Activated naive CD4-positive, alpha-beta T cell treated with anti-CD3 and anti-CD28 coated beads, Interleukin-2, amount 10 ng/mL, durations not matched to agents 7 days and 5 days (primary cell): ENCODE measurements around the gene LTF.
"Not testable (repeated sequence)": the region's sequence is repeated elsewhere in the genome, so short reads cannot be mapped to it uniquely, and the experiment has no call there.

Experiments
- CTCF ChIA-PET: fragments of 350-600 bp; sonication (Branson Sonifier 250); formaldehyde crosslinking; loops from one replicate; lab custom pipeline; 2021; ENCODE audit warnings: antibody characterized with exemption; lab: Charles Lee
- DNase-seq: peaks from one replicate; pipeline ENCODE4 v3.0.0-alpha.2; 2020
- H3K27ac Mint-ChIP-seq: one replicate; pipeline ENCODE4 v1.8.0; 2021; ENCODE audit warnings: mild to moderate bottlenecking, moderate library complexity, mixed read lengths
- H3K27me3 Mint-ChIP-seq: one replicate; pipeline ENCODE4 v1.8.0; 2021; ENCODE audit warnings: mild to moderate bottlenecking, mixed read lengths
- H3K36me3 Mint-ChIP-seq: one replicate; pipeline ENCODE4 v1.8.0; 2021; ENCODE audit warnings: mixed read lengths
- H3K4me1 Mint-ChIP-seq: one replicate; pipeline ENCODE4 v1.8.0; 2021; ENCODE audit warnings: mixed read lengths
- H3K4me3 Mint-ChIP-seq: one replicate; pipeline ENCODE4 v1.8.0; 2021; ENCODE audit warnings: mild to moderate bottlenecking, moderate library complexity, mixed read lengths
- H3K9me3 Mint-ChIP-seq: one replicate; pipeline ENCODE4 v1.8.0; 2021; ENCODE audit warnings: mixed read lengths

LTF gene

DNA sequence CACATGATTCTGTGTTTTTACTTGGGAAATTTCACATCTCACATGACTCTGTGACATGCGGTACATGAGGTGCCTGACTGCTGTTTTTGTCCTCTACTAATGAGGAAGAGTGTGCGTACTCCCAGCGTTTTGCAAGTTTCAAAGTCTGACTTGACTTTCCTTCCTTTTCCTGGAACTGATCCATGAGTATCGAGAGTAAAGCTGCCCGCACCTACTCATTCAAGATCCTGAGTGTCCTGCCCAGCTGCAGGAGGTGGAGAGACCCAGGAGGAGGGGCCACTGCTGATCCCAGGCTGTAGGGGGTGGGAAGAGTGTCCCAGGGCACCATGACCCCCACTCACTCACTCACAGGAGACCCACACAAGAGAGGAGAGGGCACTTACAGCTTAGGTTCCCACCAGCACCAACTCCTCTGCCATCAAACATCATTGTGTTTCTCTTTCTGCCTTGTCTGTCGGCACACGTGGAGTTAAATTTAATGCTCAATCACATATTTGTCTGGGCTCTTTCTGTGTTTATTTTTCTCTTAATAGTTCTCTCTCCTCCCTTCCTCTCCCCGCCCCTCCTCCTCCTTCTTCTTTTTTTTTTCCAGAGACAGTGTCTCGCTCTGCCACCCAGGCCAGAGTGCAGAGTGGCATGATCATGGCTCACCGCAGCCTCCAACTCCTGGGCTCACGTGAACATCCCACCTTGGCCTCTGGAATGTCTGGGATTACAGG, 59.2 kb downstream of the LTF start:
- H3K36me3 Mint-ChIP-seq: peaks cover 21% of the 10 kb centered on the region

DNA sequence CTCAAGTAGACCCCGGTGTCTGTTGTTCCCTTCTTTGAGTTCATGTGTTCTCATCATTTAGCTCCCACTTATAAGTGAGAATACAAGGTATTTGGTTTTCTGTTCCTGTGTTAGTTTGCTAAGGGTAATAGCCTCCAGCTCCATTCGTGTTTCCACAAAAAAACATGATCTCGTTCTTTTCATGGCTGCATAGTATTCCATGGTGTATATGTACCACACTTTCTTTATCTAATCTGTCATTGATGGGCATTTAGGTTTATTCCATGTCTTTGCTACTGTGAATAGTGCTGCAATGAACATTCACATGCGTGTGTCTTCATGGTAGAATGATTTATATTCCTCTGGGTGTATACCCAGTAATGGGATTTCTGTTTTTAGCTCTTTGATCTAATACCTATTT, 61.8 kb downstream of the LTF start:
- not testable (repeated sequence) for H3K4me3 Mint-ChIP-seq, H3K9me3 Mint-ChIP-seq, H3K36me3 Mint-ChIP-seq, DNase-seq, H3K27ac Mint-ChIP-seq
- H3K27me3 Mint-ChIP-seq: peaks cover 23% of the 10 kb centered on the region
- peaks cover 25% of the 10 kb centered on the region for H3K4me1 Mint-ChIP-seq
- CTCF ChIA-PET: interaction anchor here (2.3 kb wide), 1 partner anchor 25 kb away, joined by 6 read pairs; no protein-coding TSS in a partner anchor

More for the DNA sequence above, 59.2 kb downstream of the LTF start:
- Mint-ChIP-seq H3K27ac (peak overlapping the region; percentile 46), H3K4me1 (peaks cover 48% of the 10 kb centered on the region), H3K4me3 (no peak overlapping the region), H3K9me3 (peaks cover 5% of the 10 kb centered on the region), H3K27me3 (peaks cover 23% of the 10 kb centered on the region)
- no peak for DNase-seq
- CTCF ChIA-PET: no interaction called here

DNA sequence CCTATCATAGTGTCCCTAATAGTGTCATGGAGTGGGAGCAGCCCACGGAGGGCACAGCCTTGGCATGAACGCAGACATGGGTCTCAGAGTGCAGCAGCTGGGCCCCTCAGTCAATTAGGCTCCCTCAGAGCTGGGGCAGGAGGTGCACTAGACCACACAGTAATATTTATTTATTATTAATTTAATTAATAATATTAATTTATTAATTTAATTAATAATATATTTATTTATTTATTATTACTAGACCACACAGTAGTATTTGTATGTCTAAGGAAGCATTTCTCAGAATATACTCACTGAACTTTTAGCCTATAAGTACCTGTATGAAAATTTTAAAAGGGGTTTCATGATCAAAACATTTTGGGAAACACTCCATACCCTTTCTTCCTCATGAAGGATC, 63.1 kb downstream of the LTF start:
- CTCF ChIA-PET: interaction anchor here (2.3 kb wide), 1 partner anchor 24 kb away, joined by 6 read pairs; no protein-coding TSS in a partner anchor
- H3K36me3 Mint-ChIP-seq: peaks cover under 1% of the 10 kb centered on the region

DNA sequence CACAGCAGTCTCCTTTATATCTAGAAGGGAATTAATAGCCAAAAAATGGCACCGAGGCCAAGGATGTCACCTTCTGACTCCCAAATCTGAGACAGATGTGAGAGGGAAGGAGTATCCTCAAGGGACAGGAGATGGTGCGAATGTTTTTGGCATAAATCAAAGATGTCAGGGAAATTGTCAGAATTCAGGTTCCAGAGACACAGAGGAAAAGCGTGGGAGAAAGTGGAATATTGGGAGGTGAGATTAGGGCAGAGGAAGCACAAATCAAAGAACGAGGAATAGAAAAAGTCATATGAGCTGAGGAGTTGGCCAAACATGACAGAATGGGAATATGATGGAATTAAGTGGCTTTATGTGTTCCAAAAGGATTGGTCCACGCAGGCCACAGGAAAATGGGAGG, 63.9 kb downstream of the LTF start:
- no peaks in the 10 kb centered on the region for H3K36me3 Mint-ChIP-seq
- peaks cover 5% of the 10 kb centered on the region for H3K9me3 Mint-ChIP-seq
- CTCF ChIA-PET: interaction anchor here (2.3 kb wide), 1 partner anchor 23 kb away, joined by 6 read pairs; no protein-coding TSS in a partner anchor
- H3K4me1 Mint-ChIP-seq: peaks cover 18% of the 10 kb centered on the region
- no peak for DNase-seq
- H3K27me3 Mint-ChIP-seq: peaks cover 21% of the 10 kb centered on the region
- H3K4me3 Mint-ChIP-seq: no peak overlapping the region
- H3K27ac Mint-ChIP-seq: no peak overlapping the region

More for the DNA sequence above, 63.1 kb downstream of the LTF start:
- Mint-ChIP-seq H3K27ac (no peak overlapping the region), H3K4me3 (no peak overlapping the region), H3K27me3 (peaks cover 24% of the 10 kb centered on the region), H3K9me3 (peaks cover 5% of the 10 kb centered on the region), H3K4me1 (peaks cover 17% of the 10 kb centered on the region)
- DNase-seq: no peak

DNA sequence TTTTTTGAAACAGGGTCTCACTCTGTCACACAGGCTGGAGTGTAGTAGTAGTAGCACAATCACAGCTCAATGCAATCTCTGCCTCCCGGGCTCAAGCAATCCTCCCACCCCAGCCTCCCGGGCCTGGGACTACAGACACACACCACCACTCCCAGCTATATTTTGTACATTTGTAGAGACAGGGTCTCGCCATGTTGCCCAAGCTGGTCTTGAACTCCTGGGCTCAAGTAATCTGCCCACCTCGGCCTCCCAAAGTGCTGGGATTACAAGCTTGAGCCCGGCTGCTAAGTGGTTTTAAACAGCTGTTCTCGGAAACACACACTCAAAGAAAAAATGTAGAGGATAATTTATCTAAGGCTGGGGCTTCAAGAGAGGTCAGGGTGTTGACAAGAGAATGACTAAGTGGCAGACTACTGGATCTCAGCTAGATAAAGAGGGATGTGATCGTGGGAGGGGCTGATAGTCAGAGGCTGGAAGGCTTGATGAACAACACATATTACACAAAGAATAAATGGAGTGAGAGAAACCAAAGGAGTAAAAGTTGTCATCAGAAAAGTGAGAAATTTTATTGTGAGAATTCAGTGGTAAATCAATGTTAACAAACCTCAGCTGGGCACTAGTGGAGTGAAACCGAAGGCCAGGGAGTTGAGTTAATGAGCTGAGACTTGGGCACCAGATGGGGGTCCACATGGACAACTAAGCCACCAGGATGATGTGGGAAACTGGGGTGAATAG, 64.5 kb downstream of the LTF start:
- H3K4me1 Mint-ChIP-seq: peaks cover 11% of the 10 kb centered on the region
- H3K9me3 Mint-ChIP-seq: peaks cover 5% of the 10 kb centered on the region
- H3K27me3 Mint-ChIP-seq: peaks cover 21% of the 10 kb centered on the region
- H3K36me3 Mint-ChIP-seq: no peaks in the 10 kb centered on the region
- no peak overlapping the region for H3K4me3 Mint-ChIP-seq
- no peak overlapping the region for H3K27ac Mint-ChIP-seq
- peak; percentile 11 for DNase-seq
- CTCF ChIA-PET: interaction anchor here (0.6 to 1.1 kb wide), 3 partner anchors 22 to 187 kb away, joined by 3 read pairs; no protein-coding TSS in a partner anchor

DNA sequence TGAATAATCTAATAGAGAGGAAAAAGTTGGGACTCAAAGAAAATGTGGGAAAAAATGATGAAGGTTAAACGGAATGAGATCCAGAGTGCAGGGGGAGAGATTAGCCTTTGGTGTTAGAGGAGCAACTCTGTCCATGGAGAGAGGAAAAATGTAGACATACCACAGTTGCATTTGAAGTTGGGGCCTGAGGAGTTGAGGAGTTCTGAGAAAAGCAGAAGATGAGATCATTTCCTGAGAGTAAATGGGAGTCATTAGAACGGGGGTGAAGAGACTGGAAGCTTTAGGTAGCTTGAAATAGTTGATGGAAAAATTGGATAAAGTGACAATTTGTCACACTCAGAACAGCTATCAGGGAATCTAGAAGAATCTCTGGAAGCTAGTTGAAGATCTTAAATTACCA, 65.1 kb downstream of the LTF start:
- peak; percentile 14 for DNase-seq
- H3K36me3 Mint-ChIP-seq: no peaks in the 10 kb centered on the region
- H3K4me1 Mint-ChIP-seq: peaks cover 11% of the 10 kb centered on the region
- peaks cover 27% of the 10 kb centered on the region for H3K27me3 Mint-ChIP-seq
- CTCF ChIA-PET: interaction anchor here (0.6 to 1.1 kb wide), 3 partner anchors 21 to 186 kb away, joined by 3 read pairs; no protein-coding TSS in a partner anchor
- H3K4me3 Mint-ChIP-seq: no peak overlapping the region
- no peak overlapping the region for H3K27ac Mint-ChIP-seq
- H3K9me3 Mint-ChIP-seq: peaks cover 5% of the 10 kb centered on the region

DNA sequence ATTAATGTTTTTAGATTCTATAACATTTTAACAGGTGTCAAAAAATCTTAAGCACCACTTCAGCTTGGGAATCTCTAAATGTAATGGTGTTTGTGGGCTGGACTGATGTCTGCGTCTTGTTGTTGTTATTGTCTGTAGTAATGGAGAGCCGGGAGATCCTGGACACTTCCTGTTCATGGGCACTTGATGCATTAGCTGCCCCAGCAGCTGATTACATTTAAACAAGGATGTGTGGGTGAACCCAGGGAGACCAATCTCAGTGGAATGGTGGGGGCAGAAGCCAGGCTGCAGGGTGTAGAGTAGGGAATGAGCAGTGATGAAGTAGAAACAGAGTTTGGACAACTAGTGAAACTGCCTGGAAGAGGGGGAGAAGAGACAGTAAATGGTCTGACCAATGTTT, 65.6 kb downstream of the LTF start:
- H3K4me3 Mint-ChIP-seq: no peak overlapping the region
- peaks cover 28% of the 10 kb centered on the region for H3K27me3 Mint-ChIP-seq
- no peaks in the 10 kb centered on the region for H3K36me3 Mint-ChIP-seq
- CTCF ChIA-PET: interaction anchor here (1.1 kb wide), 1 partner anchor 21 kb away, joined by 3 read pairs; no protein-coding TSS in a partner anchor
- DNase-seq: no peak
- H3K27ac Mint-ChIP-seq: no peak overlapping the region
- peaks cover 5% of the 10 kb centered on the region for H3K9me3 Mint-ChIP-seq
- H3K4me1 Mint-ChIP-seq: peaks cover 11% of the 10 kb centered on the region

DNA sequence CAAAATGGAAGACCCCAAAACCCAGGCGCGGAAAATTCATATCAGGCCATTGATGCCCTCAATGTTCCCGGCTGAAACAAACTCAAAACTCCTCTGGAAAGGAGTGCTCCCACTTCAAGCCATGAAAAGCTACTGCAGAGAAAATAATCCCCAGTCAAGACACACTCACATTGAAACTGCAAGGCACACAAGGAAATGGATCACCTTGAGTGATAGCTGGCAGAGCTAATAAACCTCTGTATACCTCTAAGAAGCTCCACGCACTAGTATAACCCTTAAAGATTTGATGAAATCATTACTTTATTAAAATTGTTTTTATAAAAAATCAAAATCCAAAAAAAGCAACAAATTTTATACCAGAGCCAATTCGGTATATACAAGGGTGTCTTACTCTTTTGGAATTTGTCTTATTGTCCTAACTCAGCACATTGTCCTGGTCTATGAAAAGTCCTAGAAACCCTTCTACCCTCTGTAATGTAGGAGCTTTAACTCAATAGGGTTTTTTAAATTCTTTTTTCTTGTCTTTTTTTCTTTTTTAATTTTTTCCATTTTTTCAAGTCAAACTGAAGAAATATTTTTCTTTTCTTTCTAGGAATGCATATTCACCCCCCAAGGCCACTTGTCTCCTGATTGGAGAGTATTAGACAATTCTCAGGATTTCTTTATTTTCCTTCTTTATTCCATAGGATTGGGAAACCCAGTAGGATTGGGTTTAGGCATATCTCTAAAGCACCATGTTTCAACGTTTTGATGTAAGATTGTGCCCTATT, 66.3 kb downstream of the LTF start:
- Mint-ChIP-seq H3K4me3 (no peak overlapping the region), H3K4me1 (peaks cover 11% of the 10 kb centered on the region), H3K9me3 (peaks cover 5% of the 10 kb centered on the region), H3K27me3 (peaks cover 26% of the 10 kb centered on the region), H3K27ac (no peak overlapping the region), H3K36me3 (no peaks in the 10 kb centered on the region)
- no peak for DNase-seq
- CTCF ChIA-PET: interaction anchor here (0.7 kb wide), 1 partner anchor 319 kb away, joined by 3 read pairs; no protein-coding TSS in a partner anchor

DNA sequence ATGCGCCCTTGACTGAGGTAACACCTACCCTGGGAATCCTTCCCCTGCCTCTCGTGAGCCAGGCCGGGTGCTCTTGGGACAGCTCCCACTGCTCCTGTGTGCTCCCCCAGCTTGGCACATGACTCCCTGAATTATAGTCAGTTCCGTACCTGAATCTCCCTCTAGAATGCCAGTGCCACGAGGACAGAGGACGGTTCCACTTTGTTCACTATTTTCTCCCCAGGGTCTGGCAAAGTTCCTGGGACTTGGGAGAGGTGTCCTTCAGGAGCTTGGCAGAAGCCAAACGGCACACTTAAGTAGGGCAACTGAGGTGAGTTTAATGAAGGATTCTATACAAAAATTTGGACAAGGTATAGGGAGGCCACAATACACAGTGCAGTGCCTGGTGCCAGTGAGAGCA, 67.6 kb downstream of the LTF start:
- Mint-ChIP-seq H3K36me3 (no peaks in the 10 kb centered on the region), H3K27ac (no peak overlapping the region), H3K4me1 (peaks cover 11% of the 10 kb centered on the region)

DNA sequence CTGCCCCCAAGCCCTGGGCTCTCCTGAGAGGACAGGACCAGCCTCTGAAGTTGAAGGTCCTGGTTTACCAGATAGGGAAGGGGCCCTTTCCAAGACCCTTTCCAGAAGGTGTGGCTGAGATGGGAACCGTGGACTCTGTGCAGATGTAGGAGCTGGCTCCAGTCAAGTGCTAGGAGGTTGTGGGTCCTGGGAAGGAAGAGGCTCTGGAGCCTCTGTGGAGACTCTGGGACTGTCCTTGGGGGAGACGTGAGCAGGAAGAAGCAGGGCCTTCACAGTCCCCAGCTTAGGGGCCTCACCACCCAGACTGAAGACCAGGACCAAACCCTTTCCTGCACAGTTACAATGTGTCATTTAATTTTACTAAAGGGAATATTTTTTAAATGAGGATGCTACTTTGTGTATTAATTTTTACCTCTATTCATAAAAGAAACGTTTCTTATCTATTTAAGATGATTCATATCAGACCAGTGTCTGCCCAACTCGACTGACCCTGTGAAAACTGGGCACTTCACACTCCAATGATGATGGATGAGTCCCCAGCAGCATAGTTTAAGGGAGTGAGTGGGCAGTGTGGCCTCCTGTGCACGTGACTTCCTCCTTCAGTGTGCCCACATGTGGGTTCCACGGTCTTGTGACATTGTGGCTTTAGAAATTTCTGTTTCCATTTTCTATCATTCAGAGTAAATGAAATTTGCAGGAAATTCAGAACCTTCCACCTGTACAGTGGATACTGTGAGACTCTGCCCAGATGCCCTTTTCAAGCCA, 68.8 kb downstream of the LTF start:
- H3K4me3 Mint-ChIP-seq: no peak overlapping the region
- peaks cover 32% of the 10 kb centered on the region for H3K27me3 Mint-ChIP-seq
- no peak for DNase-seq
- no peaks in the 10 kb centered on the region for H3K9me3 Mint-ChIP-seq
- no peak overlapping the region for H3K27ac Mint-ChIP-seq
- H3K36me3 Mint-ChIP-seq: no peaks in the 10 kb centered on the region
- CTCF ChIA-PET: interaction anchor here (1.3 kb wide), 1 partner anchor 11 kb away, joined by 5 read pairs; the partner anchor contains the start of genes CCR5AS and CCRL2
- peaks cover 11% of the 10 kb centered on the region for H3K4me1 Mint-ChIP-seq

More for the DNA sequence above, 67.6 kb downstream of the LTF start:
- CTCF ChIA-PET: no interaction called here
- H3K9me3 Mint-ChIP-seq: no peaks in the 10 kb centered on the region
- no peak for DNase-seq
- H3K4me3 Mint-ChIP-seq: no peak overlapping the region
- peaks cover 32% of the 10 kb centered on the region for H3K27me3 Mint-ChIP-seq

DNA sequence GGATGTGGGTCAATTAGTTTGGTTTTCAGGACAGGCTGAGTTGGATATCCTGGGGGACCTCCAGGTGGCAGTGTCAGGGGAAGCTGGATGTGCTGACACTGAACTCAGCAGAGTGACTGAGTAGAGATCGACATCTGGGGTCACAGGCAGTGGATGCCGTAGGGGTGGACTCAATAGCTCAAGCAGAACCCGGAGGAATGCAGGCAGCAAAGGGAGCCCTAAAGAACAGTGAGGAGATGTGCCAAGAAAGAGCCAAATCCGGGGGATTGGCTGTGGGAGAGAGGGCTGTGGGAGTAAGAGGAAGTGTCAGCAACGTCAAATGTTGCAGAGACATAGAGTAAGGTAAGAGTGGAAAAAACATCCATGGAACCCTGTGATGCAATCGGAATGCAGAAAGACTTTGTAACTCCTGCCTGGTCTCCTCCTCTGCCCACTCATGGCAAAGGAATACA, 69.5 kb downstream of the LTF start:
- Mint-ChIP-seq H3K27ac (no peak overlapping the region), H3K4me1 (peaks cover 11% of the 10 kb centered on the region), H3K27me3 (peaks cover 32% of the 10 kb centered on the region), H3K36me3 (no peaks in the 10 kb centered on the region), H3K4me3 (no peak overlapping the region), H3K9me3 (no peaks in the 10 kb centered on the region)
- DNase-seq: peak; percentile 18
- CTCF ChIA-PET: interaction anchor here (1.3 kb wide), 1 partner anchor 12 kb away, joined by 5 read pairs; the partner anchor contains the start of genes CCR5AS and CCRL2

DNA sequence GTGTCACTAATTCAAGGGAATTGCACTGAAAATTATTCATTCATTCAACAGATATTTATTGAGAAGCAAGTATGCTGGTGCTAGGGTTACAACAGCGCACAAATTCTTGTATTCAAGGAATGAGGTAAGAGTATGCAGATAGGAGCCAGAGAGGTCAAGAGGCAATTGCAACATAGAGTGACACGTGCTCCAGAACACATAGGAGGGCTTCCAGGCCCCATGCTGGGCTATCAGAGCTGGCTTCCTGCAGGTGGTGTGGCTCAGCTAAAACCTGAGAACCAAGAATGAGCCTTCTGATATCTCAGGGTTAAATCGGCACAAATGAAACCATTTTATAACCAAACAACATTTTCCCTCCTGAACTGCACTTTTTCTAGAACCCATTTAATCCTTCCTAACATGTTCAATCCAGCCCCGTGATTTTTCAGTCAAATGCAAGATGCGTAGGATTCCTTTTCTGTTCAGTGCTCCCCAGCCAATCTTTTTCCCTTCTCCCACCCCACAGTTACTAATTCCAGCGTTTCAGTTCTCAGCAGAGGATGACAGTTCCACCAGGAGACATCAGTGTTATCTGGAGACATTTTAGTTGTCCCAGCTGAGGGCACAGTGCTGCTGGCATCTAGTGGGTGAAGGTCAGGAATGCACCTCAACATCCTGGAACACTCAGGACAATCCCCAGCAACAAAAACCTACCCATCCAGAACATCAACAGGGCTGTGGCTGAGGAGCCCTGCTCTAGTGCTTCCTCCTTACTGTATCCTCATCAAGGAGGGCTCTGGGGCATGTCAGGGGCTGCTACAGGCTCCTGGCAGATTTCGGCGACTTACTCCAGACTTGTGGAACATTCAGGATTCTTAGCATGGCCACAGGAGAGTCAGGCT, 70.9 kb downstream of the LTF start:
- CTCF ChIA-PET: no interaction called here
- Mint-ChIP-seq H3K4me1 (peaks cover 11% of the 10 kb centered on the region), H3K27me3 (peaks cover 32% of the 10 kb centered on the region), H3K36me3 (no peaks in the 10 kb centered on the region), H3K4me3 (no peak overlapping the region), H3K9me3 (no peaks in the 10 kb centered on the region), H3K27ac (no peak overlapping the region)
- peak; percentile 11 for DNase-seq
